ENCODE measurements around the gene GRIFIN.

- TF ChIP-seq CTCF (tag by site-specific recombination; IDR thresholded peaks at IDR 0.05), result no peak
- no peak for TF ChIP-seq TSHZ1 (tag by site-specific recombination; IDR thresholded peaks at IDR 0.05; ENCODE audit: borderline replicate concordance)
Observed at GRCh38 chr7:2460641-2461040, 15.6 kb downstream of the GRIFIN start.

All from HEK293 (cell line).